Activated CD4-positive, alpha-beta T cell treated with anti-CD3 and anti-CD28 coated beads, Interleukin-2, amount 50 U/mL, for 48 hours (primary cell): ENCODE measurements around the gene TPRX1.
"Not testable (repeated sequence)": the region's sequence is repeated elsewhere in the genome, so short reads cannot be mapped to it uniquely, and the experiment has no call there.

Experiments
- DNase-seq, 2 experiments: peaks; one replicate each; pipeline ENCODE4 v3.0.0-alpha.2; 2020

TPRX1 gene, protein sequence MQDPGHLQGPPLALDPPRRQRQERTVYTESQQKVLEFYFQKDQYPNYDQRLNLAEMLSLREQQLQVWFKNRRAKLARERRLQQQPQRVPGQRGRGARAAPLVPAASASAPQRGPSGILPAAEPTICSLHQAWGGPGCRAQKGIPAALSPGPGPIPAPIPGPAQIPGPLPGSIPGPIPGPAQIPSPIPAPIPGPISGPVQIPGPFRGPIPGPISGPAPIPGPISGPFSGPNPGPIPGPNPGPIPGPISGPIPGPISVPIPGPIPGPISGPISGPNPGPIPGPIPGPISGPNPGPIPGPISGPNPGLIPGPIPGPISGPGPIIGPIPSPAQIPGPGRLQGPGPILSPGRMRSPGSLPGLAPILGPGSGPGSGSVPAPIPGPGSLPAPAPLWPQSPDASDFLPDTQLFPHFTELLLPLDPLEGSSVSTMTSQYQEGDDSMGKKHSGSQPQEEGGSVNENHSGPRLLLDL

DNA sequence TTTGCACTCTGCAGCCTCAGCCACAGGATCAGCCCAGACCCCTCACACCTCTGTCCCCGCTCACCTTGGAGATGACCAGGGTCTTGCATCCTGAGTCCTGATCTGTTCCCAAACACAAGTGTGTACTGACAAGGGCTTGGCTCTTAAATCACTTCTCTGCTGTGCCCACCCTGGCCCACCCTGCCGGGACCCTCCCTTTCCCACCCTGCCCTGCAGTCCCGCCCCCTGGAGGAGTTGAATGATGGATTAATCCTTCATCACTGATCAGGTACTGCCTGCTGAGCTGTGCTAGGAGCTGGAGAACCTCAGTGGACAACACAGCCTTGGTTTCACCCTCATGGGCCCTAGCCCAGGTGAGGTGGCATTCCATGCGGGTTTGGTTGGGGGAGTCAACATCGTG is at the start of gene TPRX1:
Gene TPRX1, minus strand, starts transcription at position 101 of the 400 bp plus-strand sequence. Its CDS starts 12 bp downstream, at position 89.
- not testable (repeated sequence) for DNase-seq

DNA sequence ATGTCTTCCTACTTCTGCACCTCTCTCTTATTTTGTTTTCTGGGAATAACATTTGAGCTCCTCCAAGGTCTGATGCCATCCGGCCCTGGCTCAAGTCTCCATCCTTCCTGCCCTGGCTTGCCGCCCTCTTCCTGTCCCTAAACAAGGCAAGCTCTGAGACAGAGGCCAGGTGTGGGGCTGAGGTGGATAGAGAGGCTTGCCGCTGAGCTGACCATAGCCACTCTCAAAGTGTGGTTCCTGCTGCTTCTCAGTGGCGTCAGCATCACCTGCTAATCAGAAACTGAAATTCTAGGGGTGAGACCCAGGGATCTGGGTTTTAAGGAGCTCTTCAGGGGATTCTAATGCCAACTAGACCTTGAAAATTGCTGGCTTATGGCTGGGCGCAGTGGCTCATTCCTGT is 48.7 kb upstream of the TPRX1 start:
- DNase-seq, result no peak

DNA sequence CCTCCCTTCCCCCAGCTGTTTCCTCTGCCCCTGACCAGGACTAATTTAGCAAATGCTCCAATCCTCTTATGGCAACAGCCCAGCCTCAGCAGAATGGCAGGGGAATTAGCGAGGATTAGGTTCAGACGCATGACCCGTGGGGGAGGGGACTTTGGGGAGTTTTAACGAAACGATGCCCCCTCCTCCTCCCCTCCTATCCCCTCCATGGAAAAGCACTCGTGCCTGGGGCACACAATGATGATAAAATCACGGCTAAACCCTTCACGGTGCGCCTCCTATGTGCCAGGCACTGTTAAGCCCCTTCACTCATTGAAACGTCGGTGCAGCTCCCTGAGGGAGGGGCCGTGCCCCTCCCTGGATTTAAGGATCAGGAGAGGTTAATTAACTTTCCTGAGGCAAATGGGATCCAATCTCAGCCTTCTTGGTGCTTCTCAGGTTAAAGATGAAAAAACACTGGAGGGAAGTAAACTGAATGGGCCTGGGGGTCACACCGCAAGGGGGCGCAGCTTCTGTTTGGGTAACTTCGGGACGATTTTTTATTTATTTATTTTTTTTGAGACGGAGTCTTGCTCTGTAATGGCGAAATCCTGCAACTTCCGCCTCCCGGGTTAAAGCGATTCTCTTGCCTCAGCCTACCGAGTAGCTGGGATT is 44.6 kb upstream of the TPRX1 start:
- DNase-seq, result peak; percentile 56 to 66

DNA sequence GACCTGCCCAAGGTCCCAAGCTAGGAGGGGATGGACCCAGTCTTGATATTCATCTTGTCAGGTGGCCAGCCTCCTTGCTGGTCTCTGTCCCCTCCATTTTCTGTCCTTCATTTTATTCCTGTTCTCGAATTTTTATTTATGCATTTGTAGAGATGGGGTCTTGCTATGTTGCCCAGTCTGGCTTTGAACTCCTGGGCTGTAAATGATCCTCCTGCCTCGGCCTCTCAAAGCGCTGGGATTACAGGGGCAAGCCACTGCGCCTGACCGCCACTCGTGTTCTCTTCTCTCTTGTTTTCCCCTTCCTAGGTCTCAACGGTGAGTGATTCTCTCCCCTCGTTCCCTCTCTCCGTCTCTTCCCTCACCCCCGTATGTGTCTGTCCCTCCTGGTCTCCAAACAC is 44.1 kb upstream of the TPRX1 start:
- no peak for DNase-seq

DNA sequence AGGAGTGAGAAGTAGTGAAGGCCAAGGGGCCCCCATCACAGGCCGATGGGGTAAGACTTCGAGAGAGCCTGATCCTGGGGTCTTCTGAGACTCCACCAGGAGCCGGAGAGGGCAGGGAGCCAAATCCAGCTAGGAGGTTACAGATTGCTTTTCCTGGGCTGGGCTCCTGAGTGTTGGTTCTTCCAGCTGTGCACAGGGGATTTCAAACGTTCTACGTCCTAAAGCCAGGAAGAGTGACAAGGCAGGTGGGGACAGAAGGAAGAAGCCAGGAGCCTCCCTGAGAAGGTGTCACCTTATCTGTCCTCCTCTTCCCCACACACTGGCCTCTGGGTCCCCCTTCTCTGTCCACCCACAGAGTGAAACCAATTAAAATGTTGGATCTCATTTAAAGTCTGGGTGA is 38.6 kb upstream of the TPRX1 start:
- no peak for DNase-seq

DNA sequence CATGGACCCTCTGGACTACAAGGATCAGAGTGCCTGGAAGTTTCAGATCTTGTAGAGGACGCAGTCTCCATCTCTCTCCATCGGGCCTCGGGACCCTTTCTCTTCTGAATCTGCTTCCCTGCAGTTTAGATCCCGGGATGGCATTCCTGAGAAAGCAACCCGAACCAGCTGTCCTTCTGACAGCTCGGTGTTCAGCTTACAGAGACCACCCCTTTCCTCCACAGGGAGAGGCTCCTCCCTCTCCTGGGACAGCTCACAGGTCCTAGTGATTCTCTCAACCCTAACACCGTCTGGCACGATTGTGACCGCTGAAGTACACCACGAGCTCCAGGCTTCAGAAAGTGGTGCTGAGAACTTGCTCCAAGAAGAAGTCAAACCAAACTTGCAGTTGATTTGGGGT is 35.6 kb upstream of the TPRX1 start:
- no peak for DNase-seq

DNA sequence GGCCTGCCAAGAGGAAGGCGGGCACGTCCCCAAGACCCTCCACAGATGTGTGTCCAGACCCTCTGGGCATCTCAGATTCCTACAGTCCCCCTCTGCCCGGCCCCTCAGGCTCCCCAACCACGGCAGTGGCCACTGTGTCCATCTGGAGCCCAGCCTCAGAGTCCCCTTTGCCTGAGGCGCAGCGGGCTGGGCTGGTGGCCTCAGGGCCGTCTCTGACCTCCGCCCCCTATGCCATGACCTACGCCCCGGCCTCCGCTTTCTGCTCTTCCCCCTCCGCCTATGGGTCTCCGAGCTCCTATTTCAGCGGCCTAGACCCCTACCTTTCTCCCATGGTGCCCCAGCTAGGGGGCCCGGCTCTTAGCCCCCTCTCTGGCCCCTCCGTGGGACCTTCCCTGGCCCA is 35.1 kb upstream of the TPRX1 start:
- DNase-seq, result no peak

DNA sequence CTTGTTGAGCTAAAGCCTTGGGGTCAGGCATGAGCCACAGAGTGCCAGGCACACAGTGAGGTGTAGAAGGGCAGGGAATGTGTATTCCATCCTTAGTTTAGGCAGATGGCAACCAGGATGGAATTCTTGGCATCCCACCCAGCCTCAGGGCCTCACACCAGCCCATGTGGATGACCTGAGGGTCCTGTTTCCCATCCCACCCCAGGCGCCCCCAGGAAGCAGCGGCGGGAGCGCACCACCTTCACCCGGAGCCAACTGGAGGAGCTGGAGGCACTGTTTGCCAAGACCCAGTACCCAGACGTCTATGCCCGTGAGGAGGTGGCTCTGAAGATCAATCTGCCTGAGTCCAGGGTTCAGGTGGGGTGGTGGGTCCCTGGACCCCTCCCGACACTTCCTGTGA is 31.7 kb upstream of the TPRX1 start:
- no peak for DNase-seq

DNA sequence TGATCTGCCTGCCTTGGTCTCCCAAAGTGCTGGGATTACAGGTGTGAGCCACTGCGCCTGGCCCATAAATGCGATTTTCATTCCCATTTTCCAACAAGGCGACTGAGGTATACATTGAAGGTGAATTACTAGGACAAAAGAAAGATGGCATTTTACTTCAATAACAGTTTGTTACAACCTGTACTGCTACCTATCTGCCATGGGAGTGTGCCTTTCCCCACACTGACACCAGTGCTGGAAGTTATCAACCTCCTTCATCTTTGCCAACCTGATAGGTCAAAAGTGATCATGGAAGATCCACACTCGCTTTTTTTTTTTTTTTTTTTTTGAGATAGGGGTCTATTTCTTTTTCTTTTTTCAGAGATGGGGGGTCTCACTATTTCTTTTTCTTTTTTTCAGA is 28.4 kb upstream of the TPRX1 start:
- no peak for DNase-seq

DNA sequence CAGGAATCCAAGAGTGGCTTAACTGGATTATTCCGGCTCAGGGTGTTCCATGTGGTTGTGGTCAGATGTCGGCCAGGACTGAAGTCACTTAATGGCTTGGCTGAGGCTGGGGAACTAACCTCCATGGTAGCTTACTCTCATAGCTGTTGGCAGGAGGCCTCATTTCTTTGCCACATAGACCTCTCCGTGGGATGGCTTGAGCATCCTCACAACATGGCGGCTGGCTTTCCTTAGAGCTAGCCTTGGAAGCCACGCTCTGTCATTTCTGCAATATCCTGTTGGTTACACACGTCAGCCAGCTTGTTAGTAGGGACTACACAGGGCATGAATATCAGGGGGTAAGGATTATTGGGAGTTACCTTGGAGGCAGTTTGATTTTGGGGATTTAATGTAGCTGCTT is 22.4 kb upstream of the TPRX1 start:
- DNase-seq, result no peak

DNA sequence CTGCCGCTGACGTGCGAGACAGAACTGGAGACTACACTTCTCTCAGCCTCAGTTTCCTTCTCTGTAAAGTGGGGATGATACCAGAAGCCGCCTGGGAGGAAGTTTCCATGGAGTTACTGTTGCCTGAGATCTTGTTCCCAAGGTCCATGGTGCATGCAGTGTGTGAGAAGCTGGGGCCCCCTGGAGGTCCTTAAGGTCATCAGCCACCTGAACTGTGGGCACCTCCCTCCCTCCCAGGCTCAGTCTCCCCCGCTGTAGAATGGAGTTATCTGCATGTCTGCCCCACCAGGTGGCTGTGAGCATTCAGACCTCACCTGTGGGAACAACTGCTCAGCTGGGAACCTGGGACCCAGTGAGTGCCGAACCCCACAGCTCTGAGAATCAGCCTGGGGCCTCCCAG is 20.0 kb upstream of the TPRX1 start:
- no peak for DNase-seq

DNA sequence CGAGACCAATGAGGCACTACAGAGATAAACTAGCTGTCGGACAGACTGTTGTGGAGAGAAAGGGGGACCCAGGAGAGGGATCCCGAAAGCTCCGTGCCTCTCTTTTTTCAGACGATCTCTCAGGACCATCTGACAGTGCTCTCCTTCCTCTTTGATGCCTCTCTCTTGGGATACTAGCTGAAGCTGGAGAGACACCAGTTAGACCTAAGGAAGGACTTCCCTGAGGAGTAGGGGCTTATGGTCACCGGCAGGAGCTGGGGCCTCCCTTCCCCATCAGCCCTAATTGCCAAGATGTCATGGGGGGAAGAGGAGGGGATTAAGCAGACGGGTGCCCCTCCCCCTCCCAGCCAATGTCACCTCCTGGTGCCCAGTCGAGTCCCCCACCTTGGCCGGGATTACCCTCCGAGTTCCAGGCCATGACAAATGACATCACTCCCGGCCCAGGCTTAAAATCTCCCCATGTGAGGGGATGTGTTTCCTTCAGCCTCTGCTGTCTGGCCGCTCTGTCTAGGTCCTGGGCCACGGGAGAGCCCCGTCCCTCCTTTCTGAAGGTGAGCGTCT is 17.2 kb upstream of the TPRX1 start, which contains the start of gene CRX:
Gene CRX, plus strand, starts transcription at position 478 of the 561 bp plus-strand sequence. CDS start 12,507 bp downstream, outside the sequence.
- no peak for DNase-seq

DNA sequence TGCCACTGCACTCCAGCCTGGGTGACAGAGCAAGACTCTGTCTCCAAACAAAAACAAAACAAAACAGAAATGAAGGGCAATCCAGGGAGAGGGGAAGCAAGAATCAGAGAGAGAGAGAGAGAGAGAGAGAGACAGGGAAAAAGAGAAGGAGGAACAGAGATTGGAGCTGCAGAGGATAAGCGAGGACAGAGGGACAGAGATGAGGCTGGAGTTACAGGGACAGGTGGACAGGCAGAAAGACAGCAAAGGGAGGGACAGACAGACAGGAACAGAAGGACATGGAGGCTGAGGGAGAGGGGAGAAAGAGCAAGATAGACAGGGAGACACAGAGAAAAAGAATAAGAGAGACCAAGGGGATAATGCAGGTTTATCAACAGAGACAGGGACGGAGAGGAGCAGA is 16.1 kb upstream of the TPRX1 start:
- DNase-seq, result no peak

DNA sequence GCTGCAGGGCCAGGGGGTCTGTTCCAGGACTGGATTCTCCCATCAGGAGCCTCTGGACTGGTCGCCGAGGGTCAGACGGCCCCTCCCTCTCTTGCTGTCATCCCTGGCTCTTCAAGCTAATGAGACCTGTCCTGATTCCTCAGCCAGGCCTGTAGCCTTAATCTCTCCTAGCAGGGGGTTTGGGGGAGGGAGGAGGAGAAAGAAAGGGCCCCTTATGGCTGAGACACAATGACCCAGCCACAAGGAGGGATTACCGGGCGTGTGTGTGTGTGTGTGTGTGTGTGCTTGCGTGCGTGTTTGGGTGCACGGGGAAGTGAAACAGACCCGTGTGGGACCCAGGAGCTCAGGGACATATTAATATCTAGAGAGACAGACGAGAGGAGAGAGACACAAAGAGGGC is 15.5 kb upstream of the TPRX1 start:
- no peak for DNase-seq

DNA sequence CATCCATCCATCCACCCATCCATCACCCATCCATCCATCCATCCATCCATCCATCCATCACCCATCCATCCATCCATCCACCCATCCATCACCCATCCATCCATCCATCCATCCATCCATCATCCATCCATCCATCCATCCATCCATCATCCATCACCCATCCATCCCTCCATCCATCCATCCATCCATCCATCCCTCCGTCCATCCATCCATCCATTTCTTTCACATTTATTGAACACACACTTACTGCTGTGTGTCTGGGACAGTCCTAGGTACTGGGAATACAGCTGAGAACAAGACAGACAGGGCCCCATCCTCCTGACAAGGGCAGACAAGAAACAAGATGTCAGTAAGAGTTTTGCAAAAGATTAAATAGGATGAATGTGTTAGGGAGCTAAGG is 13.9 kb upstream of the TPRX1 start:
- not testable (repeated sequence) for DNase-seq

DNA sequence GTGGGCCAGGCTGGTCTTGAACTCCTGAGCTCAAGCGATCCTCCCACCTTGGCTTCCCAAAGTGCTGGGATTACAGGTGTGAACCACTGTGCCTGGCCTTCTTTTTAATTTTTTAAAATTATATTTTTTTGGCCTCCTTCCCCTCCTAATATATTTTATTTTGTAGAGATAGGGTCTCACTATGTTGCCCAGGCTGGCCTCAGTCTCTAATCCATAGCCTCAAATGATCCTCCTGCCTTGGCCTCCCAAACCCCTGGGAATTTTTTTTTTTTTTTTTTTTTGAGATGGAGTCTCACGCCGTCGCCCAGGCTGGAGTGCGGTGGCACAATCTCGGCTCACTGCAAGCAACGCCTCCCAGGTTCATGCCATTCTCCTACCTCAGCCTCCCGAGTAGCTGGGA is 11.9 kb upstream of the TPRX1 start:
- not testable (repeated sequence) for DNase-seq

DNA sequence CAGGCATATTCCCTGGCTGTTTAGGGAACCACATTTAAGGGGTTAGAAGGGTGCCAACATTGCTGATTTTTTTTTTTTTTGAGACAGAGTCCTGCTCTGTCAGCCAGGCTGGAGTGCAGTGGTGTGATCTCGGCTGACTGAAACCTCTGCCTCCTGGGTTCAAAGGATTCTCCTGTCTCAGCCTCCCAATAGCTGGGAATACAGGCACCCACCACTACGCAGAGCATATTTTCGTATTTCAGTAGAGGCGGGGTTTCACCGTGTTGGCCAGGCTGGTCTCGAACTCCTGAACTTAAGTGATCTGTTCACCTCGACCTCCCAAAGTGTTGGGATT is 9.6 kb upstream of the TPRX1 start:
- DNase-seq, result no peak

DNA sequence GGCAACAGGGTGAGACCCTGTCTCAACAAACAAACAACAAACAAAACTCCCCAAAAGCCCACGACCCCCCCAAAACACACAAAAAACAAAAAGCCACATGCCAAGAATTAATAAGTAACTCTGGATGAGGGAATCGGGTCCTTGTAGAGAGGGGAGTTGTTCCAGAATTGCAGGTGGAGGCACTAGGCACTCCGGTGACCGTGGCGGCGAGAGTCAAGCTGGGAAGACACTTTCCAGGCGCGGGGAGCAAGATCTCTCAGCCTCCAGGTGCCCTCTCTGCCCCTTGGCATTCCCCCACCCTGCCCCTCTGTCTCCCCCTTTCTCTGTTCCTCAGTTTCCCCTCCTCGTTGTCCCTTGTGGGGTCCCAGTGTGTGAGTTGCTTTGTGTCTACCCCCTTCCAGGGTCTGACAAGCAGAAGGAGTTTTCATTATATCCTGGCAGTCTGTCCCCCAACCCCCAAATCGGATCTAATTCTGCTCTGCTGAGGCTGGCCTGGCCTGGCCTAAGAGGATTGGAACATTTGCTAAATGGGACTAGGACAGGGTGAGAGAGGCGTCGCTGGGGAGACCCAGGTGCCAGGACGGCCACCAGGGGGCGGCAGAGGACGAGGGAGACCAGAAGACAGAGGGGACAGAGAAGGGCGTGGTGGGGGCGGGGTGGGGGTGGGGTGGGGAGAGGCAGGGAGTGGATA is 9.1 kb upstream of the TPRX1 start:
- peak; percentile 86 to 87 for DNase-seq

DNA sequence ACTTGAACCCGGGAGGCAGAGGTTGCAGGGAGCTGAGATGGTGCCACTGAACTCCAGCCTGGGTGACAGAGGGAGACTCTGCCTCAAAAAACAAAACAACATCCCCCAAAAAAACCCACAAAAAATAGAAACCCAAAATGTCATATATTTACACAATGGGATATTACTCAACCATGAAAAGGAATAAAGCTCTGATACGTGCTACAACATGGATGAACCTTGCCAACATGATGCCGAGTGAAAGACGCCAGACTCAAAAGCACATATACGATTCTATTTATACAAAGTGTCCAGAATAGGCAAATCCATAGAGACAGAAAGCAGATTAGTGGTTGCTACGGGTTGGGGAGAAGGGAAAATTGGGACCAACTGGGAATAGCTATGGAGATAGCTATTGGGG is 2.1 kb upstream of the TPRX1 start:
- no peak for DNase-seq

DNA sequence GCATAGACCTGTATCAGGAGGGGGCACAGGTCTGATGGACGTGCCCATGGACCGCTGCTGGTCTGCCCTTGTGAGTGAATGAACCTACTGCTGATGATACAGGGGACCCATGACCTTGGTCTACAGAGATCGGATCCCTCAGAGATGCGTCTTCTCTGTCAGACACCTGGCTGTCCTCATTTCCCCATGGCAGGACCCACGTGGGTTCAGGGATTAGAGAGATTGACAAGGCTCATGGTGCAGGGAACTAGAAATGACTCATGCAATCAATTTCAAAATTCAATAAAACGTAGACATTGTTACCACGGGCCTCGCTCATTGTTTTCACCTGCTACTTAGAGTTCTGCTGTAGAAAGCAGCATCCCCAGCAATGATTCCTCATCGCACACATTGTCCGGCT is 962 bp upstream of the TPRX1 start:
- DNase-seq, result no peak

DNA sequence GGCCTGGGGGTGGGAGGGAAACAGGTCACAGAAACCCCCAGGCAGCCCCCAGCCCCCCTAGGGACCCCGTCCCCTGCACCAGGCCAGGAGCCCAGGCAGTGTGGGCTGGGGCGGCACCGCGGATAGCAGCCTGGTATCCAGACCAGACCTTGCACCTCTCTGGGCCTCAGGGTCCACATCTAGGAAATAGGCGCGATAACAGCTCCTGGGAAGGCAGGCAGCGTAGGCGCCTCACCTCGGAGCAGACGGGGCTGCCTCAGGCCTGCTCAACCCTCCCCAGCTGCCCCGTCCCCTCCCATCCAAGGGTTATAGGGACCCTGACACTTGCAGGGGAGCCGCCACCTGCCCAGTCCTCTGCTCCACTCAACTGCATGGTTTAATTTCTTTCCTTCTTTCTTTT is 680 bp downstream of the TPRX1 start:
- DNase-seq, result not testable (repeated sequence)

DNA sequence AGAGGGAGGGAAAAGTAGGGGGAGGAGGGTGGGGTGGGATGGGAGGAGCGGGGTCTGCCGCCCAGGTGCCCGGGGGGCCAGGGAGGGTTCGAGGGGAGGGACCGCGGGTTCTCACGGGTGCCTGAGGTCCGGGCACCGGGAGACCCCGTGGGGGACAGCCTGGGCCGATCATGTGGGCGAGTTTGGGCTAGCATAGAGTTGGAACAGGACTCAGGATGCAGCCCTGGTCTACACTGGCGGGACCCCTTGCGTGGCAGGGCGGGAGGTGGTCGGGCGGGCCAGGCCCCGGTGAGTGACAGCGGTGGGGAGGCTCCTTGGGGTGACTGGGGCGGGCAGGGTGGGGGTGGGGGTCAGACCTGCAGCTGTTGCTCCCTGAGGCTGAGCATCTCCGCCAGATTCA is 1.2 kb downstream of the TPRX1 start:
- not testable (repeated sequence) for DNase-seq

DNA sequence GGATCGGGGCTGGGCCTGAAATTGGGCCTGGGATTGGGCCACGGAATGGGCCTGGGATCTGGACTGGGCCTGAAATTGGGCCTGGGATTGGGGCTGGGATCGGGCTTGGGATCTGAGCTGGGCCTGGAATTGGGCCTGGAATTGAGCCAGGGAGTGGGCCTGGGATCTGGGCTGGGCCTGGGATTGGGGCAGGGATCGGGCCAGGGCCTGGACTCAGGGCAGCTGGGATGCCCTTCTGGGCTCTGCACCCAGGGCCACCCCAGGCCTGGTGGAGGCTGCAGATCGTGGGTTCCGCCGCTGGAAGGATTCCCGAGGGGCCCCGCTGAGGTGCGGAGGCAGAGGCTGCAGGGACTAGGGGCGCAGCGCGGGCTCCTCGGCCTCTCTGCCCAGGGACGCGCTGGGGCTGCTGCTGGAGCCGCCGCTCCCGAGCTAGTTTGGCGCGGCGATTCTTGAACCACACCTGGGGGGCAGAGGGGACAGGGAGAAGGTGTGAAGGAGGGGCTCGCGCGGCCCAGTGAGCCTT is 1.8 kb downstream of the TPRX1 start:
- no peak for DNase-seq
